CD4-positive, alpha-beta T cell treated with Interleukin-12 subunit alpha and Interleukin-12 subunit beta, for 1 hour (primary cell): Measurements from ENCODE around the gene VEGFD.

ENCODE experiments used
- DNase-seq: peaks from one replicate; pipeline ENCODE4 v3.0.0-alpha.2; 2020

The VEGFD gene, protein sequence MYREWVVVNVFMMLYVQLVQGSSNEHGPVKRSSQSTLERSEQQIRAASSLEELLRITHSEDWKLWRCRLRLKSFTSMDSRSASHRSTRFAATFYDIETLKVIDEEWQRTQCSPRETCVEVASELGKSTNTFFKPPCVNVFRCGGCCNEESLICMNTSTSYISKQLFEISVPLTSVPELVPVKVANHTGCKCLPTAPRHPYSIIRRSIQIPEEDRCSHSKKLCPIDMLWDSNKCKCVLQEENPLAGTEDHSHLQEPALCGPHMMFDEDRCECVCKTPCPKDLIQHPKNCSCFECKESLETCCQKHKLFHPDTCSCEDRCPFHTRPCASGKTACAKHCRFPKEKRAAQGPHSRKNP

DNA sequence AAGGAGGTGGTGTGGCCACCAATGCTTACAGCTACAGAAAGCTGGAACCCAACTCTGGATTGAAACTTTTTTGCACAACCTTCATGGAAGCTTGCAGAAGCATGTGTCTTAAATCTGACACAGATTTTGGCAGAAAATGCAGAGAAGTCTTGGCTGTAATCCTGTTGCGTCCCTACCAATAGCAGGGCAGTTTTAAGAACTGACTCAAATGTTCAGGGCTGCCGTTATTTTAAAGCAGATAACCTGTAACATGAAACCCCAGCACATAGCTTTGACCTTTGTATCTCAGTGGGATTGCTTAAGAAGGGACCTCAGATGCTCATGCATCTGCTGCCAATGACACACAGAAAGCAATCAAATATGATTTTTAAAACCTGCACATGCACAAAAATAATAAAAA lies at the start of gene VEGFD:
TSS of gene VEGFD (minus strand) at position 110 of the 400 bp plus-strand sequence. CDS start 467 bp downstream, outside the sequence.
- DNase-seq: no peak

DNA sequence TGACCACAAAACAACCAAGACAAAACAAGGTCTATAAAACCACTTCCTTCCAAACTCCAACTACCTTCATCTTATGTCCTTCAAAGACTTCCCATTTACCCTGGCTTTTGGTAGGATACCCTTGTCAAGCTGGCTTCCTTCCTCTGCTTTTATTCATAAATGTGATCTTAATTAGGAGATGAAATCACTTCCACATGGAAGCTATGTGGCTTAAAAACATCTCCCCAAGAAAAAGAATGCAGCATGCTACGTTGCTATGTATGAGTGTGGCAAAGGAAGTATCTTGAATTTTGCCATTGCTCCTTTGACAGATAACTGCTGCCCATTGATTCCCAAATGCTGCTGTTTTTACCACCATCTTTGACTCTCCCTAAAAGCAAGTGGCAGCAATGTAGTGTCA lies 46.4 kb upstream of the VEGFD start:
- DNase-seq: no peak

DNA sequence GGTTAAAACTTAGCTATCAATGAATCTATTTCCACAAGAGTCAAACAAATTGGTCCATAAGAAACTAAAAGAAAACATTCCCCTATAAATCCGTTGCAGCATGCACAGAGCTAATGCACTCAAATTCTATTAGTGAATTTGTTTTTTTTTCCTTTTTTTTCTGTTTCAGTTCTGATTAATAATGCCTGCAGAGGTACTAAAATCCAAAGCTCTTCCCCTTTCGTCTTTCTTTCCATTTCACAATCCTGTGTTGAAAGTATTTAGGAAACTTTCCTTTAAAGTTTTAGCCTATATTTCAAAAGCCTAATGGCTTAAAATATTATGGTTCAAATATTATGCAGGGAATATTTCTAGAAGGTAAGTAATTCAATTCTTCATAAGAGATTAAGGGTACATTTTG lies 45.9 kb upstream of the VEGFD start:
- no peak for DNase-seq

GRCh38 chrX:15425024-15425423 lies 40.8 kb upstream of the VEGFD start:
- DNase-seq: no peak

- DNase-seq: no peak
Measured at GRCh38 chrX:15418707-15419181, 34.5 kb upstream of the VEGFD start.

DNA sequence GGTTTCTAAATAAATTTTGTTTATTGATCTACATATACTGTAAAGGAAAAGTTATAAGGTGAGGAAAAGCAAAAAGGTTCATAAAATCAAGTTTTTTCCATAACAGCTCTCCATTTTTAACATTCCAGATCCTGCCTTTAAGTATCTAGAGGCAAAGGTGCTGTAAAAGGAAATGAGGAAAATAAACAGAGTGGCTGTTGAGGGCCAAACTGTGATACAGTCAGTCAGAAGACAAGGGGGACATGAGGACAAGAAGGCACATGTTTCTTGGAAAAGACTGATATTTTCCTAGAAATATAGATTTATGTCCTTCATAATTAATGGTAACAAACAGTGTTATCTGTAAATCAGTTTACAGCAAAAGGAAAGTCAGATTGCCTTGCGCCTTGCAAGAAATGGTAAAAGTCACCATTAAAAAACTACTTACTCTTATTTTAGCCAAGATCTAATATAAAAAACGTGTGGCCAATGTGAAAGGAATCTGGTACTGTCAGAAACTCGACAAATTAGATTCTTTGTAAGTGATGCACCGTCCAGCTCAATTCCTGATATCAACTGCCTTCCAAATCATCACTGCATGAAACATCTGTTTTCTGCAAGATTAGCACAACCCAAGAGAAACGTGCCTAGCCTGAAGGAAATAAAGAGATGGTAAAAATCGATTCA lies 34.0 kb upstream of the VEGFD start:
- DNase-seq: no peak

GRCh38 chrX:15416133-15416993 lies 32.1 kb upstream of the VEGFD start:
- DNase-seq: no peak

DNA sequence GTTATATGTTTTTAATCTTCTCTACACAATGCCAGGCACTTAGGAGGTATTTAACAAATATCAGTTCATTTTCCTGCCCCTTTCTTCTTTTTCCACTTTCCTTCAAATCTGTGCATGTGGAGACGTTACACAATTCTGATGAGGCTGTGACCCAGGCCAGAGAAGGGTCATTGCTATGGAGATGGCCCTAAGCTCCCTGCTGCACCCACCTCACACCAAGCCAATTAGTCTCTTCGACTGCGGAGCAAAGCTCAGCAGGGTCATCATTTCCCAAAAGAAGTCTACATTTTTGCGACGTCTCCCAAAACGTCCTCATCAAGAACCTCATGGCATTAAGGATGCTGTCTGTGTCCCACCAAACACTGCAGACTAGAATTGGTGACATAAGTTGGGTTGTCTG lies 28.9 kb upstream of the VEGFD start:
- DNase-seq: no peak

DNA sequence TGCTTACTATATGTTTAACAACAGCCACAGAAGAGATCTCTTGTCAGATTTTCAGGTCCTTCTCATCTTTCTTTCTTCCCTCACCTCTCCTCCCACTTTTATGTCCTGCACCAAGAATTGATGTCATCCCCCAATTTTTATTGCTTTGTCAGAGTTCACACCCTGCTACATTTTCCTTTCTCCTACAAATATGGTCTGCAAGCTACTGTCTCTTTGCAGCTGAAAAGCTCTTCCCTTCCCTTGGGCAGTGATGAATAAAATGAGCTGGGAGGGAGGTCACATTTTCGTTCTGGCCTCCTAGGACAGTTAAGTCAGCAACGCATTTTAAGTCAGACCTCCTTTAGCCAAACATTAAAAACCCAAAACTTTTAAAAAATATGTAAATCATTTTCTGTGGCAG lies 26.7 kb upstream of the VEGFD start:
- DNase-seq: no peak

GRCh38 chrX:15410430-15410829 lies 26.2 kb upstream of the VEGFD start:
- DNase-seq: no peak

DNA sequence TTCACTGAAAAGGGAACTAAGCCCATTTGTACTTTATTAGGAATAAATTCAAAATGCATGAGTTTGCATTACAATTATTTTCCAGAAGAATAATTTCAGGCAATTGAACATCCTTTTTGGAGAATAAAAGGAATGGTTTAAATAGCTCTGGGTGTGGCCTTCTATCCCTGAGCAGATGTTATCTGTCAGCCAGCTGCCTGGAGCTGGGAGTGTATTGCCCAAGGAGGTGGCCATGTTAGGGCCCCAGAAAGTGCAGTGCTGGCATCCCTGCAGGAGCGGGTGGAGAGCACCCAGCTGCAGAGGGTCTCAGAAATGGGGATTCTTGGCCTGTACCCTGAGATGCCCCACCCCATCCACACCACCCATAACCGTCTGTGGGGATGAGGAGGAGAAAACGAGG lies 21.6 kb upstream of the VEGFD start:
- no peak for DNase-seq

DNA sequence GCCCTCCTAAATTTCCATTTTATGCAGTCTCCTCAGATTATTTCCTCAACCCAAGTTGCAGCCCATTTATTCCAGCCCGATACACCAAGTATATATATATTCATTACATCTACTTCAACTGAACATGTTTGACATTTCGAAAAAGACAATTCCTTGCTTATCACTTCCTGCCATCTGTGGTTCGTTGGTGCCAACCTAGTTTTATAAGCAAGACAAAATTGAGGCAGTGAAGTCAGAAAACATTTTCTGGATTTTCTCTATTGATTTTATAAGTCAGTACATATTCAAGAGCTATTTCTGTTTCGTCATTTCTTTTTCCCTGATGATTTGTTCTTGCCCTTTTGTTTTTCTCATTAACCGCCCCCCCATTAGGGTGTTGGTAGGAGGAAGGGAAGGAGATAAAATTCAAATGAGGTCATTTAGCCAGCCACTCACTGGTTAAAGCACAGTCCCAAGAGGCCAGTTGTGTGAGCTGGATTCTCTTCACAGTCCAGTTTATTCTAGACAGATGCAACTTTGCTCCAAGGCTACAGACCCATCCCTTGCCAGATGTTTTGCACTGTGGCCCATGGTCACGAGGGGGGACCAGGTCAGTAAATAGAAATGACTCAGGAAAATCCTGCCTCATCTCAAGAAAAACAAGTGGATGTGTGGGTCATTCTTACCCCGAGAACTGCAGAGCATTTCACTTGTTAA lies 20.3 kb upstream of the VEGFD start:
- DNase-seq: no peak

GRCh38 chrX:15401378-15401777 lies 17.2 kb upstream of the VEGFD start:
- DNase-seq: no peak

DNA sequence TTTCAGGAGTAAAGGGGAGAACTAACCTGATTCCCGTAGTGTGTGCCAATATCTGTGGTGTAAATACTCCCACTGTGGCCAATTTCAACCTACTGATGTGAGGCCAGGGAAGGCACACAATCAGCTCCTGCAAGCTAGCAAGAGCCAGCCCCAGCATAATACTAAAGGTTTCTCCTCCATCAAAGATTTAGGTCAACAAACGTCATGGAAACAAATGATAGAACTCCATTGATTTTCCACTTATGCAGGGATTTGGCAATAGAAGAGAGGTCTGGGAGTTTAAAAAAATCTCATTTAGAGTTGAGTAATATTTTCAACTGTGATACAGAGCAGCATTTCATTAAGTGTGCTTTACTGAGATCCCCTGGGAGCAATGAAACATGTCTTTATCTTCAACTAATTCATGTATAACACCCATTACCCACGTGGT lies 15.8 kb upstream of the VEGFD start:
- no peak for DNase-seq

DNA sequence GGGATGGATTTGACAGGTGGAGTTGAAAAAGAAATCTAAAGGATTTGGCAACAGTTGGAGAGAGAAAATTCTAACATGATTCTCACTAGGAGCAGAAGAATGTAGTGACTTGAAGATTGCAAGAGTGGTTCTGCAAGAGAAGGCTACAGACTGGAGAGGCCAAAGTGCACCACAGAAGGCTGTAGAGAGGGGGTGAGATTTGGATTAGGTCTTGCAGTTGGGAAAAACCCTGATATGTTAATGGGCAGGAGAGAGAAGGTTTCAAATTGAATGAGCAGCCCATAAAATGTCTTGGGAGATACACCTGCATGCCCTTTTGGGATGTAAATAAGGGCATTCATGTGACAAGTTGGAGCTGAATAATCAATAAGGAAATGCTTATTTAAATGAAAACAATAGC lies 14.7 kb upstream of the VEGFD start:
- DNase-seq: no peak

DNA sequence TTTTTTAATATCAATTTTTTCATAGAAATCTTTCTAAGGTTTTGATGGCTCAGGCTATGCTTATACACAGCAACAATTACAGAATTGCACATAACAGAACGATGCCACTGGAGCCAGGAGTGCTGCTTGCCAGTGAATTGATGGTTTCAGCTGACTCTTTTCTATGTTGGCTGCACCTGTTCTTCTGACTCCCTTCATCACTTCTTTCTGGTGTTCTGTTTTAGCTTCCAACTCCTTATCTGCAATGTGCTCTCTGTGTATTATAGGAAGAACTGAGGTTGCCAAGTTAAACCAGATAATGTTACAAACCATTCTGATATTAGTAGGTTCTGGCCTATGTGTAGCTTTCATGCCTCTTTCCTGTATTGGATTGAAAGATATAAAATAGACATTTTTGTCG lies 11.6 kb upstream of the VEGFD start:
- DNase-seq: no peak

- DNase-seq: no peak
Measured at GRCh38 chrX:15391850-15392249, 7.6 kb upstream of the VEGFD start.

GRCh38 chrX:15382813-15383212 lies 1.4 kb downstream of the VEGFD start:
- no peak for DNase-seq

- no peak for DNase-seq
Measured at GRCh38 chrX:15376956-15377355, 7.3 kb downstream of the VEGFD start.

- DNase-seq: no peak
Measured at GRCh38 chrX:15373976-15374375, 10.2 kb downstream of the VEGFD start.

DNA sequence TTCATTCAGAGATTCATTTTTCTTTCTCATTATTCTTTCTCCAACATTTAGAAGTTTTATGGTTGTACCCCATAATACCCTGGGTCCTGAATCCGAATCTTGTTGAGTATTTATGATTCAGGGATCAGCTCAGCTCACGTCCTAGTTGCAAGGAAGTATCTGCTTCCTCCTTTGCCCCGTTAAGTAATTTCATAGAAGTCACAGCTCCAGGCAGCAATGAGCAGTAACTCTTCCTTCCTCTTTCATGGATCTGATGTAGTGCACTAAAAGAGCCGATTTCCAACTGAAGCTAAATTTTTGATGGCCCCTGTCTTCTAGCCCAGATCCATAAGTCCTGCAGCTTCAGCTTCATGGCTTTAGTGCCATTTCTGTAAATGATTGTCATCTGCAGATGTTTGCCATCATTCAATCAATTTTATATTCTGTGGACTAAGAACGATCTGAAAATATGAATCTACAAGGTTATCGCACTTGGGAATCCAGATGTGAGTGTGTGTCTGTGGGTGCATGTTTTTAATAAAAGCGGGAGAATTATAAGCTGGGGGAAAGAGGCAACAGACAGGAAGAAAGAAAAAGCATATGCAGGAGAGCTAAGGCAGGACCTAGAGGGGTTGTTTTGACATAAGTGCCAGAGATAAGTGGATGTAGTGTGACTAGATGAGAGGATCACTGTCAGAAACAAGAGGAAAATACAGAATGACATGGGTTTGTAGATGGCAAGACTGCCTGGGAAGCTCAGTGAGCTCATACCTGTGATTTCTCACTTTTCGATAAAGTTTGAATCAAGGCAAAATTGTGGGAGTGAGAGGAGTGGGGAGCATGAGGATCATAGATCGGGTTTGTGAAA lies 17.5 kb downstream of the VEGFD start:
- no peak for DNase-seq

DNA sequence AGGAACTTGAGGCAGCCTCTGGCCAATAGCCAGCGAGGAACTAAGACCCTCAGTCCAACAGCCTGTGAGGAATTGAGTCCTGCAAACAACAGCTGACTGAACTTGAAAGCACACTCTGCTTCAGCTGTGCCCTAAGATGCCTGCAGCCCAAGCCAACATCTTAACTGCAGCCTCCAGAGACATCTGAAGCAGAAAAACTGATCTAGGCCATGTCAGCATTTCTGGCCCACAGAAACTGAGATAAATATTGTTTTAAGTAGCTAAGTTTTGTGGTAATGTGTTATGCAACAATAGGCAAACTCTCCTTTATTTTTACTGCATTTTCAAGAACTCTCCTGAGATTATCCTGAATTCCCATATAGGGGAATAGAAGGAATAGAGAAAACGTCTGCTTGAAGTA lies 24.5 kb downstream of the VEGFD start:
- DNase-seq: no peak
